MM.1S (cell line): ENCODE data around the gene ENOX1.

Source experiments
- DNase-seq: peaks from one replicate; pipeline ENCODE4 v3.0.0-alpha.2; 2015
- H2AFZ ChIP-seq: fragments of 300-600 bp; sonication (generic); 2 replicates; pipeline ENCODE4 v1.6.0; 2016; ENCODE audit warnings: antibody characterized with exemption, low read length
- H3F3A ChIP-seq: fragments of 300-600 bp; sonication (generic); 2 replicates; pipeline ENCODE4 v1.6.1; 2016; ENCODE audit warnings: mild to moderate bottlenecking, antibody characterized with exemption, low read length, moderate library complexity, mixed read lengths; ENCODE audit not compliant: insufficient read depth
- H3K27ac ChIP-seq: fragments of 300-600 bp; sonication (generic); 2 replicates; pipeline ENCODE4 v1.5.1; 2016; ENCODE audit warnings: mild to moderate bottlenecking, low read length
- H3K27me3 ChIP-seq: fragments of 300-600 bp; sonication (generic); replicated peaks from 2 replicates; pipeline ENCODE4 v1.6.0; 2016; ENCODE audit warnings: low read length; ENCODE audit not compliant: insufficient read depth
- H3K36me3 ChIP-seq: fragments of 300-600 bp; sonication (generic); replicated peaks from 2 replicates; pipeline ENCODE4 v1.6.1; 2016; ENCODE audit warnings: mild to moderate bottlenecking, low read length, mixed read lengths; ENCODE audit not compliant: insufficient read depth
- H3K4me1 ChIP-seq: fragments of 300-600 bp; sonication (generic); 2 replicates; pipeline ENCODE4 v1.6.1; 2016; ENCODE audit warnings: low read length, mixed read lengths
- H3K4me2 ChIP-seq: fragments of 300-600 bp; sonication (generic); 2 replicates; pipeline ENCODE4 v1.6.0; 2016; ENCODE audit warnings: low read depth, low read length
- H3K4me3 ChIP-seq: fragments of 300-600 bp; sonication (generic); 2 replicates; pipeline ENCODE4 v1.5.1; 2016; ENCODE audit warnings: low read length, mixed read lengths
- H3K79me2 ChIP-seq: fragments of 300-600 bp; sonication (generic); 2 replicates; pipeline ENCODE4 v1.6.1; 2016; ENCODE audit warnings: mixed run types, low read length, mixed read lengths
- H3K9ac ChIP-seq: fragments of 300-600 bp; sonication (generic); 2 replicates; pipeline ENCODE4 v1.6.1; 2016; ENCODE audit warnings: low read length, mixed read lengths
- H3K9me2 ChIP-seq: fragments of 300-600 bp; sonication (generic); replicated peaks from 2 replicates; pipeline ENCODE4 v1.6.1; 2016; ENCODE audit warnings: mild to moderate bottlenecking, low read length, mixed read lengths; ENCODE audit not compliant: insufficient read depth
- H3K9me3 ChIP-seq: fragments of 300-600 bp; sonication (generic); replicated peaks from 2 replicates; pipeline ENCODE4 v1.6.1; 2016; ENCODE audit warnings: mild to moderate bottlenecking, low read length, mixed read lengths; ENCODE audit not compliant: insufficient read depth
- H4K20me1 ChIP-seq: fragments of 300-600 bp; sonication (generic); 2 replicates; pipeline ENCODE4 v1.6.1; 2016; ENCODE audit warnings: mild to moderate bottlenecking, low read length, moderate library complexity, mixed read lengths; ENCODE audit not compliant: insufficient read depth
- EZH2 ChIP-seq: fragments of 300-600 bp; sonication (generic); optimal IDR thresholded peaks from 2 replicates; pipeline ENCODE3; 2017; ENCODE audit warnings: low read depth, mild to moderate bottlenecking, antibody characterized with exemption, low read length, mixed read lengths
- EZH2phosphoT487 ChIP-seq: fragments of 300-600 bp; sonication (generic); IDR thresholded peaks from 2 replicates; pipeline ENCODE4 v1.6.1; 2018; ENCODE audit warnings: antibody characterized with exemption, low read length
- TF ChIP-seq, protein P1 (sequence below): fragments of 300-600 bp; sonication (generic); IDR thresholded peaks from 2 replicates; pipeline ENCODE4 v1.5.1; 2016; ENCODE audit warnings: antibody characterized with exemption, low read length, mixed read lengths

ENOX1 gene

DNA sequence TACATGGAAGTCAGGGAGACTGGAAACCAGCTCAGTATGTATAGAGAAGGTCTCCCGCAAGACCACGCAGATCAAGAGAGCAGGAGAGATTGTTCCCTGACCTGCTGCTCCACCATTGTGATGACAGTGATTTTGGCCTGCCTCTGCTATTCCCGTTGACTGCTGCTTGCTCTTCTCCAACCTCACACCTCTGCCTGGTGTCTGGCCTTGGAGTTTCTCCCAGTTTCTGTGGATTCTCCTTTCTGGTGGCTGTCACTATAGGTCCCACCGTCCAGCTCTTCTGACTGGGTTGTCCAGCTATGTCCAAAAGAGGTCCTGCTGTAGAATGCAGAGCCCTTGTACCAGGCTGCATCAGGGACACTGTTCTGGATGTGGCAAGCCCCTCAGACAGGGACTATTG lies 591.7 kb downstream of the ENOX1 start:
- H4K20me1 ChIP-seq = no peaks in the 10 kb centered on the region
- H3K79me2 ChIP-seq = no peaks in the 10 kb centered on the region
- H3K4me2 ChIP-seq = no peak overlapping the region
- no peak overlapping the region for H3K9ac ChIP-seq
- H3F3A ChIP-seq = no peaks in the 10 kb centered on the region
- H3K27ac ChIP-seq = no peak overlapping the region
- TF ChIP-seq, protein P1, sequence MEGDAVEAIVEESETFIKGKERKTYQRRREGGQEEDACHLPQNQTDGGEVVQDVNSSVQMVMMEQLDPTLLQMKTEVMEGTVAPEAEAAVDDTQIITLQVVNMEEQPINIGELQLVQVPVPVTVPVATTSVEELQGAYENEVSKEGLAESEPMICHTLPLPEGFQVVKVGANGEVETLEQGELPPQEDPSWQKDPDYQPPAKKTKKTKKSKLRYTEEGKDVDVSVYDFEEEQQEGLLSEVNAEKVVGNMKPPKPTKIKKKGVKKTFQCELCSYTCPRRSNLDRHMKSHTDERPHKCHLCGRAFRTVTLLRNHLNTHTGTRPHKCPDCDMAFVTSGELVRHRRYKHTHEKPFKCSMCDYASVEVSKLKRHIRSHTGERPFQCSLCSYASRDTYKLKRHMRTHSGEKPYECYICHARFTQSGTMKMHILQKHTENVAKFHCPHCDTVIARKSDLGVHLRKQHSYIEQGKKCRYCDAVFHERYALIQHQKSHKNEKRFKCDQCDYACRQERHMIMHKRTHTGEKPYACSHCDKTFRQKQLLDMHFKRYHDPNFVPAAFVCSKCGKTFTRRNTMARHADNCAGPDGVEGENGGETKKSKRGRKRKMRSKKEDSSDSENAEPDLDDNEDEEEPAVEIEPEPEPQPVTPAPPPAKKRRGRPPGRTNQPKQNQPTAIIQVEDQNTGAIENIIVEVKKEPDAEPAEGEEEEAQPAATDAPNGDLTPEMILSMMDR = no peak
- TF ChIP-seq EZH2phosphoT487 (no peak), EZH2 (no peak)
- no peak overlapping the region for H2AFZ ChIP-seq
- H3K4me3 ChIP-seq = no peak overlapping the region
- no peaks in the 10 kb centered on the region for H3K9me3 ChIP-seq
- DNase-seq = no peak
- no peaks in the 10 kb centered on the region for H3K4me1 ChIP-seq
- no peaks in the 10 kb centered on the region for H3K36me3 ChIP-seq
- no peaks in the 10 kb centered on the region for H3K27me3 ChIP-seq
- H3K9me2 ChIP-seq = no peaks in the 10 kb centered on the region

DNA sequence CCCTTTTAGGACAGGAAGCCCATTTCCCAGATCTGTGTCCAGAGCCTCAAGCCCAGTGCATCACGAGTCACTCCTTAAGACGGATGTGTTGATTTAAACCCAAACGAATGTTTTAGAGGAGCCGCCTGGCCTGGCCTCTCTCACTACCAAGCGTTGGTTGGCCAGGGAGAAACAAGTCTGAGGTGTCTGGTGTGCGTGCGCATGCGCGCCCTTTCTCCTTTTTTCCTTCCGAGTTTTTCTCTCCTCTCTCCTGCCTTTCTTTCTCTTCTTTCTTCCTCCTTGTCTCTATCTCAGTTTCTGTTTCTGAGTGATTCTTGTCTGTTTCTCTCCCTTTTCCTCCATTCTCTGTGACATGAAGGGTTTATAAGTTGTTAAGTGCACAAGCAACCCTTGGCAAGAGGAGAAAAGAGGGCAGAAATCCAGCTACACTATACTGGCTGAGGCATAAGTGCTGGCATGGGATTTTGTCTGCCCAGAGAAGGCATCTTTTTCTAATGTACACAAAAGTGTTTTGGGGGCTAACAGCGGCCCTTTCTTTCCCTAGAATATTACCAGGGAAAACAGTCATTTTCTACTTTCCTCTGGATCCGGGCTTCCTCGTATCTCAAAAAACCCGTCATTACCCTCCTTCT lies 592.9 kb downstream of the ENOX1 start:
- H4K20me1 ChIP-seq = no peaks in the 10 kb centered on the region
- no peak for TF ChIP-seq EZH2phosphoT487
- H3K27ac ChIP-seq = no peak overlapping the region
- H3K4me2 ChIP-seq = no peak overlapping the region
- no peaks in the 10 kb centered on the region for H3K9me3 ChIP-seq
- no peaks in the 10 kb centered on the region for H3K79me2 ChIP-seq
- no peaks in the 10 kb centered on the region for H3K27me3 ChIP-seq
- H3K9ac ChIP-seq = no peak overlapping the region
- no peaks in the 10 kb centered on the region for H3F3A ChIP-seq
- H2AFZ ChIP-seq = no peak overlapping the region
- H3K4me3 ChIP-seq = no peak overlapping the region
- H3K4me1 ChIP-seq = no peaks in the 10 kb centered on the region
- DNase-seq = no peak
- no peaks in the 10 kb centered on the region for H3K36me3 ChIP-seq
- no peaks in the 10 kb centered on the region for H3K9me2 ChIP-seq

DNA sequence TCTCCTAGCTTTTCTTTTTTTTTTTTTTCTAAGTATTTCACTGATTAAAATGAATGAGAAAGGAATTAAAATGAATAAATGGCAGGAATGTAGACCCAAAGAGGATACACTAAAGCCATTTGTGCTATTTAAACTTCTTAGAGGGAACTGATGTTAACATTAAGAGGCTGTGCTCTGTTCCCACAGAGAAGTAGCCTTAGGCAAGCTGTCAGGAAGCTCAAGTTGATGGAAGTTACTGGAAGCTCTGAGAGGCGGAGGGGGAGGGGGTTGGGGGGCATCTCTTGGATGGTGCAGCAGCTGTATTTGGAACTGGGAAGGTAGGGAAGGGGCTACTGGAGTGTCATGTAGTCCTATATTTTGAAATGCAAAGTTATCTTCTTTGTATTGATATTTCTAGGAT lies 595.2 kb downstream of the ENOX1 start:
- H3K9ac ChIP-seq = no peak overlapping the region
- no peak overlapping the region for H2AFZ ChIP-seq
- no peak for DNase-seq
- H4K20me1 ChIP-seq = no peaks in the 10 kb centered on the region
- H3K79me2 ChIP-seq = no peaks in the 10 kb centered on the region
- H3K27me3 ChIP-seq = no peaks in the 10 kb centered on the region
- no peak for TF ChIP-seq EZH2phosphoT487
- H3K4me1 ChIP-seq = no peaks in the 10 kb centered on the region
- H3K4me3 ChIP-seq = no peak overlapping the region
- H3K36me3 ChIP-seq = no peaks in the 10 kb centered on the region
- no peak overlapping the region for H3K4me2 ChIP-seq
- no peaks in the 10 kb centered on the region for H3K9me3 ChIP-seq
- no peaks in the 10 kb centered on the region for H3K9me2 ChIP-seq
- no peaks in the 10 kb centered on the region for H3F3A ChIP-seq
- H3K27ac ChIP-seq = no peak overlapping the region

DNA sequence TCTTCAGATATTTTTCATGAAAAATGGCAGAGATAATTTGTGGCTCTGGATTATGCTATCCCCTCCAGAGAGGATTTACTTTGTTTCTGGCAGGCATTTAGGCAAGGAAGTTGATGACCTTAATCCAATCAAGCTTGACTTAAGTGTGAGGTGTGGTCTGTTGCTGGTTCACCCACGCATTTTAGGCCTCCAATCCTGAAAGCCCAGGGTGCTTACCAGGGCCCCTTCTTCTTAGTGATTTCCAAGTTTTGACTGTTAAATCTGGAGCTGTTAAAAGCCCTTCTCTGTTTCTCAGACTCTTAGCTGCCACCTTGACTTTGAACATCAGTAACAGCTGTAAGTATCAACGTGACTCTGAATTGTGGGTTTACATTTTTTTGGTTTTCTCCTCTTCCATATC lies 601.5 kb downstream of the ENOX1 start:
- no peak for TF ChIP-seq EZH2
- TF ChIP-seq EZH2phosphoT487 = no peak
- TF ChIP-seq, protein P1 = no peak
- no peaks in the 10 kb centered on the region for H3K36me3 ChIP-seq
- no peak overlapping the region for H2AFZ ChIP-seq
- no peak overlapping the region for H3K4me3 ChIP-seq
- H3K27me3 ChIP-seq = no peaks in the 10 kb centered on the region
- no peaks in the 10 kb centered on the region for H3F3A ChIP-seq
- no peak overlapping the region for H3K27ac ChIP-seq
- no peaks in the 10 kb centered on the region for H3K4me1 ChIP-seq
- DNase-seq = no peak
- H4K20me1 ChIP-seq = no peaks in the 10 kb centered on the region
- H3K79me2 ChIP-seq = no peaks in the 10 kb centered on the region
- H3K4me2 ChIP-seq = no peak overlapping the region
- H3K9me2 ChIP-seq = no peaks in the 10 kb centered on the region
- no peaks in the 10 kb centered on the region for H3K9me3 ChIP-seq
- H3K9ac ChIP-seq = no peak overlapping the region
